Psoas muscle (tissue), 8 donors: Measurements from ENCODE around the gene SNAP47. TPM values are rescaled to one million over a fixed set of nuclear protein-coding genes. Genes with fewer than 3 reads are reported as not detected.
A peak's percentile ranks its signal among the peaks of the same experiment; 100 is the strongest.

Experiments
- ATAC-seq, 4 donors: fragments of 200-7000 bp; cut with Tn5 transposase; one replicate each; pipeline ENCODE4 v1.9.1; 2020; ENCODE audit warnings: moderate library complexity in 3 of 4, mild to moderate bottlenecking in 2 of 4
- DNase-seq, 2 donors: peaks; one replicate each; pipeline ENCODE4 v3.0.0-alpha.2; 2020
- H3K27ac ChIP-seq: fragments of 200-600 bp; one replicate; pipeline ENCODE4 v1.8.0; 2022
- H3K27me3 ChIP-seq, 3 donors: fragments of 200-600 bp in 1 of 3; one replicate each; pipeline versions ENCODE4 v1.6.1 to v1.8.0; 2013 to 2022; ENCODE audit warnings: low read length in 2 of 3, mild to moderate bottlenecking in 2 of 3, moderate library complexity in 1 of 3; ENCODE audit not compliant: insufficient read depth in 3 of 3
- H3K36me3 ChIP-seq, 2 donors: fragments of 200-600 bp in 1 of 2; one replicate each; pipeline versions ENCODE4 v1.6.1 to v1.8.0; 2013 to 2022; ENCODE audit warnings: low read depth in 1 of 2, mild to moderate bottlenecking in 1 of 2, moderate library complexity in 1 of 2; ENCODE audit not compliant: insufficient read depth in 1 of 2
- H3K4me1 ChIP-seq: fragments of 200-600 bp; one replicate; pipeline ENCODE4 v1.8.0; 2022
- H3K4me3 ChIP-seq: fragments of 200-600 bp; one replicate; pipeline ENCODE4 v1.8.0; 2022; ENCODE audit warnings: mild to moderate bottlenecking
- H3K9me3 ChIP-seq: fragments of 200-600 bp; one replicate; pipeline ENCODE4 v1.8.0; 2022
- WGBS, 3 donors: extraction: QIAGEN DNeasy Blood & Tissue Kit; methylation state at CpG; one replicate each; pipeline versions ENCODE4 v1.1.6 to v1.1.7; 2013; 5-methylcytosine and 5-hydroxymethylcytosine counted together
- intact Hi-C, 2 donors: fragments of 100-400 bp; cut with DNase I; formaldehyde crosslinking; loops; one replicate each; pipeline versions ENCODE4 v1.11.0 to v1.14.2; 2022
- polyA plus RNA-seq, 3 donors: library from polyadenylated mRNA; stranded (reverse); fragments of 200-250 nt; gene quantifications; one replicate each; pipeline ENCODE4 v1.2.3, GENCODE V29; 2013
- total RNA-seq, 4 donors: library from RNA; stranded (reverse); fragmentation: NEBNext Ultra II Directional in 2 of 4; extraction: Animal tissue kit (Norgen Biotek cat#: 25700) in 2 of 4; gene quantifications; one replicate each; pipeline versions ENCODE4 v1.2.1 to v1.2.4, GENCODE V29; 2021 to 2023
- TF ChIP-seq, protein P1 (sequence below): fragments of 200-600 bp; IDR thresholded peaks from one replicate; pipeline ENCODE4 v1.8.0; 2022; ENCODE audit warnings: antibody characterized with exemption
- donor health status: healthy with polysubstance abuse.
- donor health status: DM: no; HTN: no; CAD: no; lungs with moderate emphysema.
- donor health status: Bipolar disorder and iron deficiency.
- donor health status: healthy.
- donor health status: DM: yes; HTN: yes; CAD: no.
- donor health status: DM: no; HTN: no; CAD: no.
- donor health status: DM: no; HTN: no; CAD: no.
- donor health status: DM: yes; HTN: yes; CAD: no.

The SNAP47 gene
- total and polyA plus RNA-seq, 7 donors: 17.9 to 40.5 (median 26.6) TPM

GRCh38 chr1:227792216-227793078 lies 57.2 kb downstream of the SNAP47 start:
- Histone ChIP-seq H3K4me3 (no peak overlapping the region), H3K27ac (no peak overlapping the region), H3K36me3 (no peaks in the 10 kb centered on the region), H3K27me3 (peaks cover 0 to 2% (median 0%) of the 10 kb centered on the region in 3 donors), H3K9me3 (no peaks in the 10 kb centered on the region), H3K4me1 (peaks cover under 1% of the 10 kb centered on the region)
- ATAC-seq (no peak), DNase-seq (no peak)
- intact Hi-C loops: loop anchor here in 1 of 2 donors (5.0 kb wide), 1 partner anchor 60 kb away; no protein-coding TSS in a partner anchor
- WGBS, 3 donors: 87% methylated on average over 17 to 19 of the region's 19 CpGs
- TF ChIP-seq, protein P1, sequence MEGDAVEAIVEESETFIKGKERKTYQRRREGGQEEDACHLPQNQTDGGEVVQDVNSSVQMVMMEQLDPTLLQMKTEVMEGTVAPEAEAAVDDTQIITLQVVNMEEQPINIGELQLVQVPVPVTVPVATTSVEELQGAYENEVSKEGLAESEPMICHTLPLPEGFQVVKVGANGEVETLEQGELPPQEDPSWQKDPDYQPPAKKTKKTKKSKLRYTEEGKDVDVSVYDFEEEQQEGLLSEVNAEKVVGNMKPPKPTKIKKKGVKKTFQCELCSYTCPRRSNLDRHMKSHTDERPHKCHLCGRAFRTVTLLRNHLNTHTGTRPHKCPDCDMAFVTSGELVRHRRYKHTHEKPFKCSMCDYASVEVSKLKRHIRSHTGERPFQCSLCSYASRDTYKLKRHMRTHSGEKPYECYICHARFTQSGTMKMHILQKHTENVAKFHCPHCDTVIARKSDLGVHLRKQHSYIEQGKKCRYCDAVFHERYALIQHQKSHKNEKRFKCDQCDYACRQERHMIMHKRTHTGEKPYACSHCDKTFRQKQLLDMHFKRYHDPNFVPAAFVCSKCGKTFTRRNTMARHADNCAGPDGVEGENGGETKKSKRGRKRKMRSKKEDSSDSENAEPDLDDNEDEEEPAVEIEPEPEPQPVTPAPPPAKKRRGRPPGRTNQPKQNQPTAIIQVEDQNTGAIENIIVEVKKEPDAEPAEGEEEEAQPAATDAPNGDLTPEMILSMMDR: no peak

GRCh38 chr1:227793079-227793947 lies 58.1 kb downstream of the SNAP47 start:
- Histone ChIP-seq H3K36me3 (no peaks in the 10 kb centered on the region), H3K4me1 (no peaks in the 10 kb centered on the region), H3K4me3 (no peak overlapping the region), H3K27ac (no peak overlapping the region), H3K9me3 (no peaks in the 10 kb centered on the region), H3K27me3 (peaks cover 0 to 2% (median 0%) of the 10 kb centered on the region in 3 donors)
- intact Hi-C loops: loop anchor here in 1 of 2 donors (5.0 kb wide), 1 partner anchor 61 kb away; no protein-coding TSS in a partner anchor
- DNase-seq (no peak), ATAC-seq (no peak)
- WGBS, 3 donors: 70 to 83% (median 73%) methylated on average over 10 of the region's 10 CpGs
- TF ChIP-seq, protein P1: no peak

GRCh38 chr1:227793948-227794816 lies 58.9 kb downstream of the SNAP47 start:
- intact Hi-C loops: loop anchor here in 1 of 2 donors (5.0 kb wide), 1 partner anchor 62 kb away; no protein-coding TSS in a partner anchor
- Histone ChIP-seq H3K27ac (no peak overlapping the region), H3K36me3 (no peaks in the 10 kb centered on the region), H3K9me3 (no peaks in the 10 kb centered on the region), H3K4me3 (no peak overlapping the region), H3K27me3 (peaks cover 0 to 2% (median 0%) of the 10 kb centered on the region in 3 donors), H3K4me1 (no peaks in the 10 kb centered on the region)
- ATAC-seq (peak in 3 of 4 donors; percentile 4 to 45 (median 26)), DNase-seq (peak; percentile 67 to 73)
- WGBS, 3 donors: 37 to 49% (median 41%) methylated on average over 12 of the region's 12 CpGs
- TF ChIP-seq, protein P1: no peak

DNA sequence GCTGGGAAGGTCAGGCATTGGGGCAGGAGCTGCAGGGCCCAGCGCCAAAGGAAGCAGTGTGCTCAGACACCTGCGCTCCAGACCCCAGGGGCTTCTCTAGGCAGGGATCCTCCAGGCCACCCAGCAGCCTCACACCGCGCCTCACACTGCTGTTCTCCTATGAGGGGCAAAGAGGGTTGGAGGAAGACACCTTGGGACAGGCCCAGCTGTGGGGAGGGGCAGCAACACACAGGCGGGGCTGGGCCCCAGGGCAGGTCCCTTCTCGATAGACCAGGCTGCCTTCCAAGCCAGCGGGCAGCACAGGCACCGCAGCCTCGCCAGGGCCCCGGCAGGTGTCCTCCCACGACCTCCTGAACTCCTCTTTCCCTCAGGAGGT lies 59.6 kb downstream of the SNAP47 start:
- Histone ChIP-seq H3K27me3 (peaks cover 0 to 2% (median 0%) of the 10 kb centered on the region in 3 donors), H3K9me3 (no peaks in the 10 kb centered on the region), H3K36me3 (no peaks in the 10 kb centered on the region), H3K4me3 (no peak overlapping the region), H3K27ac (no peak overlapping the region), H3K4me1 (no peaks in the 10 kb centered on the region)
- intact Hi-C loops: loop anchor here in 1 of 2 donors (5.0 kb wide), 1 partner anchor 63 kb away; no protein-coding TSS in a partner anchor
- no peak for DNase-seq
- TF ChIP-seq, protein P1: no peak
- 31 to 46% (median 41%) methylated on average over 9 to 11 of the region's 11 CpGs for WGBS, 3 donors
- peak in 1 of 4 donors; percentile 20 for ATAC-seq
